Stimulated activated effector memory CD8-positive, alpha-beta T cell treated with anti-CD3 and anti-CD28 coated beads, Interleukin-12 subunit alpha, Interleukin-12 subunit beta, amount 100 ng/mL, for 72 hours (primary cell): ENCODE data around the gene ACBD5.
"Not testable (repeated sequence)": the region's sequence is repeated elsewhere in the genome, so short reads cannot be mapped to it uniquely, and the experiment has no call there.

ENCODE experiments used
- ATAC-seq: fragments of 150-1000 bp; cut with Tn5 transposase; 2 replicates; pipeline ENCODE4 v1.10.0; 2021
- DNase-seq, 2 donors: peaks; one replicate each; pipeline ENCODE4 v3.0.0; 2021 to 2022; ENCODE audit warnings: low spot score in 2 of 2
- H3K27ac Mint-ChIP-seq: one replicate; pipeline ENCODE4 v1.8.0; 2022; ENCODE audit warnings: mild to moderate bottlenecking, mixed read lengths
- H3K36me3 Mint-ChIP-seq: one replicate; pipeline ENCODE4 v1.8.0; 2022; ENCODE audit warnings: mild to moderate bottlenecking, mixed read lengths
- H3K4me1 Mint-ChIP-seq: one replicate; pipeline ENCODE4 v1.8.0; 2022; ENCODE audit warnings: mixed read lengths
- H3K4me3 Mint-ChIP-seq: one replicate; pipeline ENCODE4 v1.8.0; 2022; ENCODE audit warnings: mild to moderate bottlenecking, mixed read lengths
- H3K9me3 Mint-ChIP-seq: one replicate; pipeline ENCODE4 v1.8.0; 2022; ENCODE audit warnings: mixed read lengths

Gene ACBD5

DNA sequence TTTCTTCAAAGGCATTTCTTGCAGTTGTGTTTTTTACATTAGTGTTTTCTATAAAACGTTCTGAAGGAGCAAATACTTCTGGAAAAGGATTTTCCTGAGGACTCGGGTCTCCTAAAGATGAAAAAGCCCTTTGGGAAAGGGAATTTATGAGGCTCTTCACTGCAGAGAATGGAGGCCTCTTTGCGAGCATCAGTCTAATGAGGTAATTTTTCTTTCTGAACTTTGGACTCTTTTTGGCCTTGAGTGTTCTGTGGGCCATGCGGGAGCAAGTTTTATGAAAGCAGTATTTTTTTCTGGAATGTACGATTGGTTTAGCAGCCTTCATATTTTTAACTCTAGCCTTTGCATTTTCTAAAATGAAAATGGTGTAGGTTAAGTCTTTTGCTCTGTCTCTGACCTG lies 6.4 kb upstream of the ACBD5 start:
- H3K9me3 Mint-ChIP-seq, result no peaks in the 10 kb centered on the region
- H3K4me1 Mint-ChIP-seq, result peaks cover 6% of the 10 kb centered on the region
- ATAC-seq, result no peak
- no peak for DNase-seq
- peaks cover 20% of the 10 kb centered on the region for H3K36me3 Mint-ChIP-seq
- no peak overlapping the region for H3K4me3 Mint-ChIP-seq
- H3K27ac Mint-ChIP-seq, result no peak overlapping the region

DNA sequence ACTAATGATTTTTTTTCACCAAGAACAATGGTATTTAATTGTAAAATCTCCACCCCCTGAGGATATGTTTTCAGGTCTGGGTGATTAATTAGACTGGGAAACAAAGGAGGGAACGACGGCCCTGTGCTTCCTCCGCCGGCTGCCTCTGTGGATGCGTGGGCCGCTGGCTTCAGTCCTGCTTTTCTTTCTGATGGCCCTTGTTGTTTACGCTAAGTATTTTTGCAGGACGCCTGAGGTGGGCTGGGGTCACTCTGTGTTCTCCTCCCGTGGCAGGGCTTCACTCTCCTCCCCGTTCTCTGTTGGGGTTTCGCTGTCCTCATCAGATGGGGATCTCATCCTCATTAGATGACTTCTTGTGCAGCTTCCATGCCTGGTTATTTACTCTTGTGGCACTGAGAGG lies 5.2 kb upstream of the ACBD5 start:
- no peak for DNase-seq
- H3K27ac Mint-ChIP-seq, result no peak overlapping the region

DNA sequence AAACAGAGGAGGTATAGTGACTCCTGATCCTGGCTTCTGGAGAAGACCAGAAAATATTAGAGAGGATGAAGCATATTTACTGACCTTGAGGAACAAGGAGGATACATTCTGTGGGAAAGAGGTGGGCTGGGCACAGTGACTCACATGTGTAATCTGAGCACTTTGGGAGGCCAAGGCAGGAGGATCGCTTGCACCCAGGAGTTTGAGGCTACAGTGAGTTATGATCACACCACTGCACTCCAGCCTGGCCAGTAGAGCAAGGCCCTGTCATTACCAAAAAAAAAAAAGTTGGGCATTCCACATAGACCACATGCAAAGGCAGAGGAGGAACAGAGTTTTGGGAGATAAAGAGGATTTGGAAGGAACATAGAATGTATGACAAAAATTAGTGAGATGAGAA lies 4.4 kb upstream of the ACBD5 start:
- ATAC-seq (no peak), DNase-seq (no peak)
- Mint-ChIP-seq H3K36me3 (peaks cover 31% of the 10 kb centered on the region), H3K27ac (no peak overlapping the region), H3K9me3 (no peaks in the 10 kb centered on the region), H3K4me1 (peaks cover 14% of the 10 kb centered on the region), H3K4me3 (no peak overlapping the region)

More for the DNA sequence above, 5.2 kb upstream of the ACBD5 start:
- no peak overlapping the region for H3K4me3 Mint-ChIP-seq
- H3K36me3 Mint-ChIP-seq, result peaks cover 25% of the 10 kb centered on the region
- no peaks in the 10 kb centered on the region for H3K9me3 Mint-ChIP-seq
- H3K4me1 Mint-ChIP-seq, result peaks cover 14% of the 10 kb centered on the region
- ATAC-seq, result no peak

DNA sequence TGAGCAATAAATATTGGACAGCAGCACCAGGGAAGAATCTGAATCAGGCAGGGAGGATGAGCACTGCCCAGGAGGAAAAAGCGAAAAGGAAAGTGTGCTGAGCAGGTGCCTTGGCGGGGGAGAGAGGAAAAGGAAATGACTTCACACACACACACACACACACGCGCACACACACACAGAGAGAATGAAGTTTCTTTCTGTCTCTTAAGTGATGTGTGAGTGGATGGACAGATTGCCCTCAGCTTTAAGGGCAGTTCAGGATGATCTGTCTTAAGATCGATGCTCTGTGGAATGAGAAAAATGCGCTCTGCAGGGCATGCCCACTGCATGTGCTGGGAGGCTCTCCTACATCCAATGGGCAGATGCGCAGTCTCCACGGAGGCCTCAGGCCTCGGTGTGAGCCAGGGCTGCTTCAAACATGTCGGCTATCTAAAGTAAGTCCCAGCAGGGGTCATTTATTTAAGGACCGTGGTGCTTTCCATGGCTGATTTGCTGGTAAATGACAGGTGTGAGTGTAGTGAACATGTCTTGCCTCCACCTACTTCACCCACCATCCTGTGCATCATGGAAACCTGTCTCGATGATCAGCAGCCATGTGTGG lies 2.5 kb upstream of the ACBD5 start:
- peak overlapping the region; percentile 95 for H3K4me3 Mint-ChIP-seq
- H3K36me3 Mint-ChIP-seq, result peaks cover 38% of the 10 kb centered on the region
- no peaks in the 10 kb centered on the region for H3K9me3 Mint-ChIP-seq
- peaks cover 21% of the 10 kb centered on the region for H3K4me1 Mint-ChIP-seq
- peak overlapping the region; percentile 95 for H3K27ac Mint-ChIP-seq
- DNase-seq, result peak; percentile 45 to 82
- peak; percentile 68 for ATAC-seq

DNA sequence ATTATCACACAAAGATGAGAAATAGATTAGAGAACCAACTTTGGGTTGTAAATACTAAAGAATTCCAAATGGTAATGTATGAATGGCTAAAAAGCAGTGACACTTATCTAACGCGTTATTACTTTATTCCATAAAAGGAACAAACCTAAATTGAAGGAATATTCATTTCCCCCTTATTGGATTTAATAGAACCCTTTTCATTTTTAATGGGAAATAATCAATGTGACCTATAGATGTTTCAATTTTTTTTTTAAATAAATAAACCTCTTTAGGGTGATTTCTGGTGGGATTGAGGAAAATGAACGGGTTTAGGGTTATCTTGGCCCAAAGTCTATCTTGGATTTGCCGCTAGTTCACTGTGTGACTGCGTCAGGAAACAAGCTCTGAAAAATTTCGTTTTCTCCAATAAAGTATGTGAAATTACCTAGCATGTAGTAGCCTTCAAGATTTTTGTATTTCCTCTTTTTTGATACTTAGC lies 1.9 kb upstream of the ACBD5 start:
- H3K4me3 Mint-ChIP-seq, result peak overlapping the region; percentile 95
- H3K4me1 Mint-ChIP-seq, result peaks cover 21% of the 10 kb centered on the region
- H3K36me3 Mint-ChIP-seq, result peaks cover 40% of the 10 kb centered on the region
- DNase-seq, result no peak
- no peak for ATAC-seq
- H3K27ac Mint-ChIP-seq, result peak overlapping the region; percentile 95
- no peaks in the 10 kb centered on the region for H3K9me3 Mint-ChIP-seq

DNA sequence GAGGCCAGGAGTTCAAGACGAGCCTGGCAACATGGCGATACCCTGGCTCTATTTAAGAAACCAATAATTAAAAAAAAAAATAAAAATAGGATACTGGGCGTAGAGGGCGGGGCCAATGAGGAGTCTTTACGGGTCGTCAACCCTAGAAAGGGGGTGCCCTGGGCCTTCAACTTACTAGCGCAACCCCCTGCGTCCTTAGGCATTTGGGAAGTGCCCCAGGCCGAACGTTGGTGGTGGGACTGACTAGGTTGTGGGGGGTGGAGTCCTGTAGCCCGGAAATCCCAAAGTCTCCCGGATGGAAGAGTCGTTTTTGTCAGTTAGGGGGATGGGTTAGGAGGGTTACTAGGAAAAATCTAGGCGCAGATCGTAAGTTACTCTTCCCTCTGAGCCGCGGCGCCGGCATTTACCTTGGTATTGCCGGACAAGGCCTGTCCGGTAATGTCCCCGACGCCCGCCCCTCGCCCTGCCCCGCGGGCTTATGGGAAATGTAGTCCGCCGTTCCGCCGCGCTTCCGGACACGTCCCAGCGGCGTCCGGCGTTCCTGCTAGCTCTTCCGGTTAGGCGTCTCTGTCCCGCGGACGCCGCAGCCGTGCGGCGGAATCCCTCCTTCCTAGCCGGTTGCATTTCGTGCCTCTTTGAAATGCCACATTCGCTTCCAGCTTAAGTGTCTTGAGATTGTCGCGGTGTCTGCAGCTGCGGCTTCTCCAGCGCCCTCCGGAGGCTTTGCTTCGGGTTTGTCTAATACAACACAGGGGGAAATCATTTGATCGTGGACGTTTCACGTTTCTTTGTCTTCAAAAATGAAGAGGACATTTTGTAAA lies 1.3 kb upstream of the ACBD5 start:
- peak overlapping the region; percentile 95 for H3K27ac Mint-ChIP-seq
- H3K4me1 Mint-ChIP-seq, result peaks cover 21% of the 10 kb centered on the region
- peak; percentile 77 to 92 for DNase-seq
- H3K36me3 Mint-ChIP-seq, result peaks cover 40% of the 10 kb centered on the region
- peak; percentile 82 for ATAC-seq
- H3K4me3 Mint-ChIP-seq, result peak overlapping the region; percentile 95
- no peaks in the 10 kb centered on the region for H3K9me3 Mint-ChIP-seq

DNA sequence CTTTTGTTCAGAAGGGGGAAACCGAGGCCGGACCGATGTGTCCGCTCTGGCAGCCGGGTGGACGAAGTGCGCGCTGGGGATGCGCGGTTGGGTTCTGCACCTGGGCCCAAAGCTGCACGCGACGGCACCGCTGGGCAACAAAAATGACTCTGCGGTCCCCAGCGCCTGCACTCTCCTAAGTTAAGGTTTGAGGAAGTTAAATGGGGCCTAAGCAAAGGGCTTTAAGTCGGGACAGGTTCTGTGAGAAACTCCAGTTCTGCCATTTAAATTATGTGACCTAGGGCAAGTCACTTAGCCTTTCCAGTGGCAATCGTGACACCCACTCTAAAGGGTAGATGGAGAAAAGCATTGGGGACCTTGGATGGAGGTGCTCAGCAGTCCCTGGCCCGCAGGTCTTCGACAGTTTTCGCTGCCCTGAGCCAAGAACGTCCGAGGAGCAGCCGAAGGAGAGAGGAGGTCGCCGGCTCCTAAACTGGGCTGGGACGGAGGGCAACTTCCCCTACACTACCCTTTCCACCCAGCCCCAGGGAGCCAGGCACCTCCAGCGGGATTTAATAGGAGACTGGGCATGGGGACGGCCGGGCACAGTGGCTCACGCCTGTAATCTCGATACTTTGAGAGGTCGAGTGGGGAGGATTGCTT lies 534 bp upstream of the ACBD5 start:
- Mint-ChIP-seq H3K36me3 (peaks cover 40% of the 10 kb centered on the region), H3K9me3 (no peaks in the 10 kb centered on the region), H3K4me1 (peaks cover 21% of the 10 kb centered on the region), H3K4me3 (peak overlapping the region; percentile 95), H3K27ac (peak overlapping the region; percentile 95)
- ATAC-seq, result peak; percentile 8
- DNase-seq, result peak in 1 of 2 donors; percentile 73

DNA sequence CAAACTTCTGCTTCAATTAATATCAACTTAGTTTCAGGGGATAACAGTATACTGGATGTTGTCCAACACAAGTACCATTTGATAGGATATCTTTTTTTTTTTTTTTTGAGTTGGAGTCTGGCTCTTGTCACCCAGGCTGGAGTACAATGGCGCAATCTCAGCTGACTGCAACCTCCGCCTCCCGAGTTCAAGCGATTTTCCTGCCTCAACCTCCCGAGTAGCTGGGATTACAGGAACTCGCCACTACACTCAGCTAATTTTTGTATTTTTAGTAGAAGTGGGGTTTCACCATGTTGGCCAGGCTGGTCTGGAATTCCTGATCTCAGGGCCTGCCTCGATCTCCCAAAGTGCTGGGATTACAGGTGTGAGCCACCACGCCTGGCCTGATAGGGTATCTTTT lies 3.1 kb downstream of the ACBD5 start:
- not testable (repeated sequence) for H3K27ac Mint-ChIP-seq, DNase-seq, ATAC-seq, H3K4me3 Mint-ChIP-seq, H3K9me3 Mint-ChIP-seq
- Mint-ChIP-seq H3K36me3 (peaks cover 48% of the 10 kb centered on the region), H3K4me1 (peaks cover 15% of the 10 kb centered on the region)

DNA sequence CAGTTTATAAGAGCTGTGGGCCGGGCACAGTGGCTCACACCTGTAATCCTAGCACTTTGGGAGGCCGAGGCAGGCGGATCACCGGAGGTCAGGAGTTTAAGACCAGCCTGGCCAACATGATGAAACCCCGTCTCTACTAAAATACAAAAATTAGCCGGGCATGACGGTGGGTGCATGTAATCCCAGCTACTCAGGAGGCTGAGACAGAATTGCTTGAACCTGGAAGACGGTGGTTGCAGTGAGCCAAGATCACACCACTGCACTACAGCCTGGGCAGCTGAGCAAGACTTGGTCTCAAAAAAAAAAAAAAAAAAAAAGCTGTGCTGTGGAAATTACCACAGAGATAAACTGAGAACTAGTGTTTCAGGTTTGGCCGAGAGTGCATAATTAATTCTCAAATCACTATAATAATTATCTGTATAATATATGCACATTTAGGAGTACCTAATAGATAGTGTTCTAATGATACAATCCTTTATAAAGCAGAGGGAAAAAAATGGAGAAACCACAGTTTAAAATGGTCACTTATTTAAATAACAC lies 3.9 kb downstream of the ACBD5 start:
- peaks cover 15% of the 10 kb centered on the region for H3K4me1 Mint-ChIP-seq
- peaks cover 48% of the 10 kb centered on the region for H3K36me3 Mint-ChIP-seq
- ATAC-seq, H3K27ac Mint-ChIP-seq, H3K4me3 Mint-ChIP-seq, DNase-seq, H3K9me3 Mint-ChIP-seq: not testable (repeated sequence)

DNA sequence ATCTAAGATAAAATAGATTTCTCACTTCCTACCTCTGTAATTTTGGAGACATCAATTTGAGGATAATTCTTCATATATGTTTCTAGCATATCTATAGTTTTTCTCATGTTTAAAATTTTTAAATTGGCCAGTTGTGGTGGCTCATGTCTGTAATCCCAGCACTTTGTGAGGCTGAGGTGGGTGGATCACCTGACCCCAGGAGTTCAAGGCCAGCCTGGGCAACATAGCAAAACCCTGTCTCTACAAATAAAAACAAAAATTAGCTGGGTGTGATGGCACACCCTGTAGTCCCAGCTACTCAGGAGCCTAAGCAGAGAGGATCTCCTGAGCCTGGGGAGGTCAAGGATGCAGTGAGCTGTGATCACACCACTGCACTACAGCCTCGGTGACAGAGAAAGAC lies 4.9 kb downstream of the ACBD5 start:
- peaks cover 8% of the 10 kb centered on the region for H3K4me1 Mint-ChIP-seq
- H3K36me3 Mint-ChIP-seq, result peaks cover 48% of the 10 kb centered on the region
- no peak overlapping the region for H3K4me3 Mint-ChIP-seq
- ATAC-seq (no peak), DNase-seq (no peak)
- H3K9me3 Mint-ChIP-seq, result no peaks in the 10 kb centered on the region
- H3K27ac Mint-ChIP-seq, result no peak overlapping the region

DNA sequence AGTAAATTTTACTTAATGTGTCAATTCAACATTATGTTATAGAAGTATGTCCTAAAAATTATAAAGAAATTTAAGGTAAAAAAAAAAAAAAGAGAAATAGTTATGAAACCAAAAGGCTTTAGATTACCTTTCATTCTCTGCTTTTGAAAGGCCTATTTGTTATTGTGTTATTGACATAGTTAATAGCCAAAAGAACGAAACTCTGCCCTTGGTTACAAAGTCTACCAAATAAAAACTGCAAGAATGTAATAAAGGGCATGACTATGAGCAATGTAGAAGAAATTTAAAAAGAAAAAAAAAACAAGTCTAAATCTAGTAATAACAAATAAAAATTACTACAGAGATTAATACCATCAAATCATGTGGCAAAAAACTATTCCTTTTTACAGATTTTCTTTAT lies 10.6 kb downstream of the ACBD5 start:
- Mint-ChIP-seq H3K9me3 (no peaks in the 10 kb centered on the region), H3K4me3 (no peak overlapping the region)

DNA sequence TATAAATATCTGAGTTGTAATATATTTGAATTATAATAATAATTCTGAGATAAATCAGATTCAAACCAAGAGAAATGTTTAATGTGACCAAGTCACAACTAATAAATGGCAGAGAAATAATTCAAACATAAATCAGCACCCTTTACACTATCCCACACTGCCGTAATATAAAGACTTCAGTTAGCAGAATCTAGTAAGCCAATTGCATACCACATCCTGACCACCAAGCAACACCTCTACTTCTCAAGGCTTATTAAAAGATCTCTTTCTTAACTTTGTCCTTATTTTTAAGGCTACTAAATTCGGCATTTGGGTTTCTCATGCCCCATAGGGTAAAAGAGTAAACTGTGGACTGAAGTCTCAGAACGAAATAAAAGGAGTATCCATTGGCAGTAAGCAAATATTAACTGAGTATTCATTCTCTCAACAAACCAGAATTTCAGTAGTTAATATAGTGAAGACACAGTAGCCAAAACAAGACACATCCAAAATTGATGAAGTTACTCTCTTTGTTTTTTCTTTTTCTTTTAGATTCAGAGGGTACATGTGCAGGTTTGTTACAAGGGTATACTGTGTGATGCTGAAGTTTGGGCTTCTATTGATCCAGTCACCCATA lies 14.8 kb downstream of the ACBD5 start:
- ATAC-seq, result peak; percentile 91
- no peak for DNase-seq
- Mint-ChIP-seq H3K36me3 (peaks cover 81% of the 10 kb centered on the region), H3K4me3 (peak overlapping the region; percentile 58), H3K9me3 (no peaks in the 10 kb centered on the region), H3K4me1 (peaks cover 27% of the 10 kb centered on the region), H3K27ac (peak overlapping the region; percentile 78)

More for the DNA sequence above, 10.6 kb downstream of the ACBD5 start:
- DNase-seq (no peak), ATAC-seq (no peak)
- no peak overlapping the region for H3K27ac Mint-ChIP-seq
- peaks cover 18% of the 10 kb centered on the region for H3K4me1 Mint-ChIP-seq
- H3K36me3 Mint-ChIP-seq, result peaks cover 78% of the 10 kb centered on the region

DNA sequence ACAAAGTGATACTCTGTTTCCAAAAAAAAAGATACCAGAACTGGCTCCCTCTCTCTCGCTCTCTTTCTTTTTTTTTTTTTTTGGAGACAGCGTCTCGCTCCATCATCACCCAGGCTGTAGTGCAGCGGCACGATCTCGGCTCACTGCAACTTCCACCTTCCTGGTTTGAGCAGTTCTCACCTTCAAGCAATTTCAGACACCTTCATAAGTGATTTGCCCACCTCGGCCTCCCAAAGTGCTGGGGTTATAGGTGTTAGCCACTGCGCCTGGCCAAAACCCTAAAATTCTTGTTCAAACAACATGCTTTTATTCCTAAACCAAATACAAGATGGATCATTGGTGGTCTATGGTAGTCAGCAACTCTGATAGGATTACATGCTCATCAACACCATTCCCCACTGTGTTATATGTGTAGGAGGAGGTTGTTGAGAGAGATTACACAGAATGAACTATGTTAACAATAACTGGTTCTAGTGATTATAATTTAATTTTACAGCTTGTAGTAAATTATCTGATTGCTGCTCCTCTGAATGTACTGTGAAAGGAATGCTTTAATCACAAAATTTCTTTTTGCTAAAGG lies 15.5 kb downstream of the ACBD5 start:
- DNase-seq (no peak), ATAC-seq (peak; percentile 78)
- Mint-ChIP-seq H3K4me1 (peaks cover 27% of the 10 kb centered on the region), H3K4me3 (peak overlapping the region; percentile 58), H3K36me3 (peaks cover 81% of the 10 kb centered on the region), H3K27ac (peak overlapping the region; percentile 78), H3K9me3 (no peaks in the 10 kb centered on the region)

DNA sequence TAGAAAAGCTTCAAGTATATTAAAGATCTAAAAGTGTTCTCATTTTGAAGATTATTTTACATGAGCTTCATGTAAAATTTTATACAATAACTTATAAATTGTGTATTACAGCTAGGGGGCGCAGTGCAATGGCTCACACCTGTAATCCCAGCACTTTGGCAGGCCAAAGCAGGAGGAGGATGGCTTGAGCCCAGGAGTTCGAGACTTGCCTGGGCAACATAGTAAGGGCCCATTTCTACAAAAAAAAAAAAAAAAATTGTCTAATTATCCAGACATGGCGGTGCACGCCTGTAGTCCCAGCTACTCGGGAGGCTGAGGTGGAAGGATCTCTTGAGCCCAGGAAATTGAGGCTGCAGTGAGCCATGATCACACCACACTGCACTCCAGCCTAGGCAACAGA lies 16.6 kb downstream of the ACBD5 start:
- Mint-ChIP-seq H3K9me3 (no peaks in the 10 kb centered on the region), H3K4me3 (peak overlapping the region; percentile 58), H3K4me1 (peaks cover 27% of the 10 kb centered on the region), H3K27ac (no peak overlapping the region), H3K36me3 (peaks cover 81% of the 10 kb centered on the region)
- ATAC-seq, result no peak
- DNase-seq, result peak in 1 of 2 donors; percentile 7

DNA sequence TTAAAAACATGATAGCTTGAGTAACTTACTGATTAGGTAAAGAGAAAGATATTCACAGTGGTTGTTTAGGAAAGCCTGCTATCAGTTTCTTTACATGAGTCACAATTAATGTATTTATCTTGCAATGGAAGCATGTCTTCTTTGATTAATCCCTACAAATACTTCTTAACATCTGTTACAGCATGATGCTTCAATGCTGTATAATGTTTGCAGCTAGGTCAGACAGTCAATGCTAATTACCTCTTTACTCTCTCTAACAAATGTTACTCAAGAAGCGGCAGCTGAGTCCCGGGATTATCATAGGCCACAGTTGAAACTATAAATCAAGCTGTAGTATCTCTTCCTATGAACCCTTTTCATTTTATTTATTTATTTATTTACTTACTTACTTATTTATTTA lies 33.2 kb downstream of the ACBD5 start:
- Mint-ChIP-seq H3K27ac (no peak overlapping the region), H3K4me3 (no peak overlapping the region), H3K4me1 (no peaks in the 10 kb centered on the region), H3K9me3 (no peaks in the 10 kb centered on the region), H3K36me3 (peaks cover 100% of the 10 kb centered on the region)
- ATAC-seq (no peak), DNase-seq (no peak)
